SU-DHL-6 (cell line): Measurements from ENCODE around the gene PTPRN2.

Source experiments
- H2AFZ ChIP-seq: fragments of 200-600 bp; sonication (generic); 2 replicates; pipeline ENCODE4 v1.6.1; 2014; ENCODE audit warnings: low read depth, mild to moderate bottlenecking, moderate library complexity, mixed read lengths, antibody characterized with exemption, low read length; ENCODE audit not compliant: severe bottlenecking
- H3F3A ChIP-seq: fragments of 200-600 bp; shearing (Covaris generic); 2 replicates; pipeline ENCODE4 v1.6.0; 2016; ENCODE audit warnings: antibody characterized with exemption, mild to moderate bottlenecking; ENCODE audit not compliant: insufficient read depth
- H3K27ac ChIP-seq: fragments of 200-600 bp; sonication (generic); 2 replicates; pipeline ENCODE4 v1.5.1; 2016; ENCODE audit warnings: low read depth, mild to moderate bottlenecking, low read length, moderate library complexity, mixed read lengths
- H3K27me3 ChIP-seq: fragments of 200-600 bp; sonication (generic), shearing (Covaris generic); 2 replicates; pipeline ENCODE4 v1.6.0; 2014; ENCODE audit warnings: mild to moderate bottlenecking, low read length
- H3K36me3 ChIP-seq: fragments of 200-600 bp; sonication (generic); 2 replicates; pipeline ENCODE4 v1.6.1; 2014; ENCODE audit warnings: mild to moderate bottlenecking, low read length, mixed read lengths
- H3K4me2 ChIP-seq: fragments of 300-600, 200-600 bp; shearing (Covaris generic), sonication (generic); 2 replicates; pipeline ENCODE4 v1.6.0; 2014; ENCODE audit warnings: low read length, low read depth, mild to moderate bottlenecking; ENCODE audit not compliant: poor library complexity, severe bottlenecking
- H3K4me3 ChIP-seq: fragments of 200-600 bp; sonication (generic); 2 replicates; pipeline ENCODE4 v1.5.1; 2014; ENCODE audit warnings: antibody characterized with exemption, low read length, mild to moderate bottlenecking, mixed read lengths; ENCODE audit not compliant: insufficient read depth, poor library complexity, severe bottlenecking
- H3K79me2 ChIP-seq: fragments of 200-600 bp; sonication (generic); 2 replicates; pipeline ENCODE4 v1.6.1; 2014; ENCODE audit warnings: mild to moderate bottlenecking, low read length, moderate library complexity; ENCODE audit not compliant: insufficient read depth
- H3K9ac ChIP-seq: fragments of 200-600 bp; sonication (generic); 2 replicates; pipeline ENCODE4 v1.7.0; 2014; ENCODE audit warnings: mild to moderate bottlenecking, low read length
- H3K9me2 ChIP-seq: fragments of 200-600 bp; sonication (generic); replicated peaks from 2 replicates; pipeline ENCODE4 v1.6.1; 2014; ENCODE audit warnings: low read length; ENCODE audit not compliant: insufficient read depth
- H3K9me3 ChIP-seq: fragments of 200-600 bp; sonication (generic); 2 replicates; pipeline ENCODE4 v1.6.1; 2014; ENCODE audit warnings: low read length, mixed read lengths; ENCODE audit not compliant: insufficient read depth
- H4K20me1 ChIP-seq: fragments of 200-600 bp; sonication (generic); 2 replicates; pipeline ENCODE4 v1.6.1; 2014; ENCODE audit warnings: low read depth, mild to moderate bottlenecking, antibody characterized with exemption, low read length, moderate library complexity, mixed read lengths
- CTCF ChIP-seq: fragments of 200-600 bp; sonication (generic); IDR thresholded peaks from one replicate; pipeline ENCODE4 v1.5.1; 2017; ENCODE audit warnings: antibody characterized with exemption, mild to moderate bottlenecking, low read length, moderate library complexity; ENCODE audit not compliant: insufficient read depth, poor library complexity, severe bottlenecking
- EZH2phosphoT487 ChIP-seq: fragments of 200-600 bp; sonication (generic), shearing (Covaris generic); conservative IDR thresholded peaks from 2 replicates; pipeline ENCODE4 v1.6.1; 2018; ENCODE audit warnings: mild to moderate bottlenecking, antibody characterized with exemption, low read length, moderate library complexity, mixed read lengths

The PTPRN2 gene

GRCh38 chr7:157577796-157578339, 1009.8 kb downstream of the PTPRN2 start:
- Histone ChIP-seq H4K20me1 (no peaks in the 10 kb centered on the region), H3K27me3 (no peaks in the 10 kb centered on the region), H3F3A (no peaks in the 10 kb centered on the region), H3K36me3 (no peaks in the 10 kb centered on the region), H3K4me3 (no peak overlapping the region), H3K79me2 (no peaks in the 10 kb centered on the region), H3K9me3 (no peaks in the 10 kb centered on the region; the same call in 1 of the 2 replicates), H3K27ac (no peak overlapping the region), H3K4me2 (no peak overlapping the region), H3K9ac (no peak overlapping the region), H3K9me2 (no peaks in the 10 kb centered on the region), H2AFZ (no peak overlapping the region)
- no peak for TF ChIP-seq EZH2phosphoT487
- no peak for TF ChIP-seq CTCF

- H2AFZ ChIP-seq: no peak overlapping the region
- no peak overlapping the region for H3K27ac ChIP-seq
- H3K9ac ChIP-seq: no peak overlapping the region
- no peaks in the 10 kb centered on the region for H3K9me2 ChIP-seq
- TF ChIP-seq CTCF (no peak), EZH2phosphoT487 (no peak)
- H4K20me1 ChIP-seq: no peaks in the 10 kb centered on the region
- no peaks in the 10 kb centered on the region for H3K27me3 ChIP-seq
- H3K4me2 ChIP-seq: no peak overlapping the region
- no peaks in the 10 kb centered on the region for H3F3A ChIP-seq
- no peaks in the 10 kb centered on the region for H3K36me3 ChIP-seq
- no peaks in the 10 kb centered on the region for H3K79me2 ChIP-seq
- H3K9me3 ChIP-seq: no peaks in the 10 kb centered on the region; the same call in 1 of the 2 replicates
- H3K4me3 ChIP-seq: no peak overlapping the region
Observed at GRCh38 chr7:157577061-157577460, 1010.6 kb downstream of the PTPRN2 start.

GRCh38 chr7:157576415-157576814, 1011.2 kb downstream of the PTPRN2 start:
- H3K27ac ChIP-seq: no peak overlapping the region
- no peak overlapping the region for H3K4me3 ChIP-seq
- no peaks in the 10 kb centered on the region for H3K79me2 ChIP-seq
- no peak overlapping the region for H3K9ac ChIP-seq
- no peaks in the 10 kb centered on the region for H3K36me3 ChIP-seq
- no peaks in the 10 kb centered on the region for H3F3A ChIP-seq
- no peaks in the 10 kb centered on the region for H4K20me1 ChIP-seq
- no peak overlapping the region for H3K4me2 ChIP-seq
- H3K9me3 ChIP-seq: no peaks in the 10 kb centered on the region; the same call in 1 of the 2 replicates
- no peaks in the 10 kb centered on the region for H3K27me3 ChIP-seq
- no peak for TF ChIP-seq EZH2phosphoT487
- TF ChIP-seq CTCF: no peak
- H2AFZ ChIP-seq: no peak overlapping the region
- H3K9me2 ChIP-seq: no peaks in the 10 kb centered on the region
